ENCODE results near the gene MUC6.

The MUC6 gene

DNA sequence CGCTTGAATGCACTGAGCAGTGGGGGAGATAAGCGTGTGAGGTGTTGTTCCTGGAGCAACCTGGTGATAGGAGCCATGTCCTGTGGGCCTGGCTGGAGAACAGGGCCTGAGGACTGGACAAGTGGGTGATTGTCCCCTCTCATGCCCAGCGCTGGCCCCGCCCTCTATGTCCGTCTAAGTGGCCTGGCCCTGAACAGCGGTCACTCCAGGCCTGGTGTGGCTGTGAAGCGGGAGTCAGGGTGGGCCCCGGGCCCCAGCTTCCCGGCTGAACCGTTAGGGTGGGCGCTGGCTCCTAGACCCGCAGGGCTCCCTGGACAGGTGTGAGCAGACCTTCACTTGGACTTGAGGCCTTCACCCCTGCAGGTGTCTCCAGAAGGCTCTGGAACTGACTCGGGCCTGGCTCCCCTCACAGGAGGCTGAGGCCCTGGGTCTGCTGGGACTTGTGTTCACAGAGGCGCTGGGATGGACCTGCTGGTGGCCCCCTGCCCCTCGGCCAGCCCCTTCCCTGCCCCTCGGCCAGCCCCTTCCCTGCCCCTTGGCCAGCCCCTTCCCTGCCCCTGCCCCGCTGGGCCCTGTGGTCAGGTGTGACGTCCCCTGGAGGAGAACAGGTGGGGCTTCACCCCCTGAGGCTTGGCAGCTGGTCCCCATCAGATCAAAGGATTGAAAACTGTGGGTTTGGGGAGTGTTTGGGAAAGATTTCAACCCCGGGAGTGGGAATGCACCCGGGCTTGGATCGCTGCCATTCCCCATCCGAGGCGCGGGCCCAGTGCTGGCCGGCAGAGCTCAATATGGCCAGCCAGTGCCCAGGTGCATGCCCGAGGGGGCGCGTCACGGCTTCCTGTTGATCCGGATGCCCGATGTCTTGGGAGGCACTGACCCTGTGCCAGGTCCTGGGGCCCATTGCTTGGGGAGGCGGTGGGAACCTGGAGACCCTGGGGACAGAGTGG lies 3.2 kb upstream of the MUC6 start:
- Histone ChIP-seq H3K27me3 (replicated peaks in 2 of 5; ENCODE audit: control insufficient read depth in 4 of 5, insufficient read depth in 5 of 5, low read length in 4 of 5) (no peaks in the 10 kb centered on the region), H3K36me3 (ENCODE audit: control insufficient read depth in 4 of 4, insufficient read depth in 4 of 4, low read length in 3 of 4) (no peaks in the 10 kb centered on the region), H3K27ac (ENCODE audit: insufficient read depth in 1 of 2, low read depth in 1 of 2, low read length in 2 of 2, poor library complexity in 1 of 2, severe bottlenecking in 2 of 2) (no peak overlapping the region), H3K9me3 (ENCODE audit: control extremely low read depth in 1 of 5, control insufficient read depth in 4 of 5, insufficient read depth in 2 of 5, low read depth in 1 of 5, low read length in 4 of 5) (no peaks in the 10 kb centered on the region), H3K4me1 (ENCODE audit: control extremely low read depth in 1 of 4, control insufficient read depth in 4 of 4, insufficient read depth in 4 of 4, low read length in 3 of 4) (no peaks in the 10 kb centered on the region), H3K4me3 (ENCODE audit: control insufficient read depth in 1 of 7, extremely low read depth in 1 of 7, insufficient read depth in 4 of 7, low read depth in 2 of 7, low read length in 6 of 7) (no peak overlapping the region)
- 94% methylated on average over 29 of the region's 32 CpGs for WGBS (ENCODE audit: insufficient coverage)
- ChIA-PET CTCF (interaction anchor here (2.2 kb wide), 1 partner anchor 10 kb away, joined by 6 read pairs; no protein-coding TSS in a partner anchor), POLR2A (no interaction called here)
- no peak for DNase-seq

- WGBS (ENCODE audit: insufficient coverage), result 100% methylated on average over 10 of the region's 12 CpGs
- Histone ChIP-seq H3K4me3 (ENCODE audit: control insufficient read depth in 1 of 7, extremely low read depth in 1 of 7, insufficient read depth in 4 of 7, low read depth in 2 of 7, low read length in 6 of 7) (no peak overlapping the region), H3K27me3 (replicated peaks in 2 of 5; ENCODE audit: control insufficient read depth in 4 of 5, insufficient read depth in 5 of 5, low read length in 4 of 5) (no peaks in the 10 kb centered on the region), H3K27ac (ENCODE audit: insufficient read depth in 1 of 2, low read depth in 1 of 2, low read length in 2 of 2, poor library complexity in 1 of 2, severe bottlenecking in 2 of 2) (no peak overlapping the region), H3K4me1 (ENCODE audit: control extremely low read depth in 1 of 4, control insufficient read depth in 4 of 4, insufficient read depth in 4 of 4, low read length in 3 of 4) (no peaks in the 10 kb centered on the region), H3K9me3 (ENCODE audit: control extremely low read depth in 1 of 5, control insufficient read depth in 4 of 5, insufficient read depth in 2 of 5, low read depth in 1 of 5, low read length in 4 of 5) (no peaks in the 10 kb centered on the region), H3K36me3 (ENCODE audit: control insufficient read depth in 4 of 4, insufficient read depth in 4 of 4, low read length in 3 of 4) (no peaks in the 10 kb centered on the region)
- POLR2A ChIA-PET, result no interaction called here
- DNase-seq, result no peak
- CTCF ChIA-PET, result no interaction called here
Measured at GRCh38 chr11:1038921-1039320, 2.4 kb upstream of the MUC6 start.

DNA sequence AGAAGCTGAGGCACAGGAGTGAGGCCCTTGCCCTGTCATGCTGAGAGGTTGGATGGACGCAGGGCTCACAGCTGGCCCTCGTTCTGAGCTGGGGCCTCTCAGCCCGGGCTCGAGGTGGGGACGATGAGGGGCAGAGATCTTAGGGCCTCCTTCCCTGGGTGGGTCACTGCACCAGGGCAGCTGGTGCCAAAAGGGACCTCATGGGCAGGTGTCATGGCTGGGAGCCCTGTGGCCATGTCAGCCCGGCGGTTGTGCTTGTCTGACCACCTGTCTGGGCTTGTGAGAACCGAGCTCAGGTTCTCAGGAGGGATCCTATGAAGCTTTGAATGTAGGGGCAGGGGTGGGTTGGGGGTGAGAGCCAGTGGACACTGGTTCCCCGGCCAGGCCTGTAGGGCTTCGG lies 1.8 kb upstream of the MUC6 start:
- no peak overlapping the region for H3K27ac ChIP-seq (ENCODE audit: insufficient read depth in 1 of 2, low read depth in 1 of 2, low read length in 2 of 2, poor library complexity in 1 of 2, severe bottlenecking in 2 of 2)
- H3K27me3 ChIP-seq (replicated peaks in 2 of 5; ENCODE audit: control insufficient read depth in 4 of 5, insufficient read depth in 5 of 5, low read length in 4 of 5), result no peaks in the 10 kb centered on the region
- ChIA-PET CTCF (interaction anchor here (0.8 kb wide), 1 partner anchor 17 kb away, joined by 3 read pairs; no protein-coding TSS in a partner anchor), POLR2A (no interaction called here)
- H3K9me3 ChIP-seq (ENCODE audit: control extremely low read depth in 1 of 5, control insufficient read depth in 4 of 5, insufficient read depth in 2 of 5, low read depth in 1 of 5, low read length in 4 of 5), result no peaks in the 10 kb centered on the region
- 91% methylated on average over 9 of the region's 10 CpGs for WGBS (ENCODE audit: insufficient coverage)
- no peaks in the 10 kb centered on the region for H3K36me3 ChIP-seq (ENCODE audit: control insufficient read depth in 4 of 4, insufficient read depth in 4 of 4, low read length in 3 of 4)
- no peak overlapping the region for H3K4me3 ChIP-seq (ENCODE audit: control insufficient read depth in 1 of 7, extremely low read depth in 1 of 7, insufficient read depth in 4 of 7, low read depth in 2 of 7, low read length in 6 of 7)
- no peaks in the 10 kb centered on the region for H3K4me1 ChIP-seq (ENCODE audit: control extremely low read depth in 1 of 4, control insufficient read depth in 4 of 4, insufficient read depth in 4 of 4, low read length in 3 of 4)
- no peak for DNase-seq

- H3K4me3 ChIP-seq (ENCODE audit: control insufficient read depth in 1 of 7, extremely low read depth in 1 of 7, insufficient read depth in 4 of 7, low read depth in 2 of 7, low read length in 6 of 7), result no peak overlapping the region
- no peak for DNase-seq
- H3K27ac ChIP-seq (ENCODE audit: insufficient read depth in 1 of 2, low read depth in 1 of 2, low read length in 2 of 2, poor library complexity in 1 of 2, severe bottlenecking in 2 of 2), result no peak overlapping the region
- ChIA-PET POLR2A (no interaction called here), CTCF (interaction anchor here (0.8 kb wide), 1 partner anchor 18 kb away, joined by 3 read pairs; no protein-coding TSS in a partner anchor)
- H3K4me1 ChIP-seq (ENCODE audit: control extremely low read depth in 1 of 4, control insufficient read depth in 4 of 4, insufficient read depth in 4 of 4, low read length in 3 of 4), result no peaks in the 10 kb centered on the region
- WGBS (ENCODE audit: insufficient coverage), result 87% methylated on average over 26 of the region's 26 CpGs
- no peaks in the 10 kb centered on the region for H3K9me3 ChIP-seq (ENCODE audit: control extremely low read depth in 1 of 5, control insufficient read depth in 4 of 5, insufficient read depth in 2 of 5, low read depth in 1 of 5, low read length in 4 of 5)
- H3K36me3 ChIP-seq (ENCODE audit: control insufficient read depth in 4 of 4, insufficient read depth in 4 of 4, low read length in 3 of 4), result no peaks in the 10 kb centered on the region
- H3K27me3 ChIP-seq (replicated peaks in 2 of 5; ENCODE audit: control insufficient read depth in 4 of 5, insufficient read depth in 5 of 5, low read length in 4 of 5), result no peaks in the 10 kb centered on the region
Measured at GRCh38 chr11:1037506-1038055, 1.1 kb upstream of the MUC6 start.

DNA sequence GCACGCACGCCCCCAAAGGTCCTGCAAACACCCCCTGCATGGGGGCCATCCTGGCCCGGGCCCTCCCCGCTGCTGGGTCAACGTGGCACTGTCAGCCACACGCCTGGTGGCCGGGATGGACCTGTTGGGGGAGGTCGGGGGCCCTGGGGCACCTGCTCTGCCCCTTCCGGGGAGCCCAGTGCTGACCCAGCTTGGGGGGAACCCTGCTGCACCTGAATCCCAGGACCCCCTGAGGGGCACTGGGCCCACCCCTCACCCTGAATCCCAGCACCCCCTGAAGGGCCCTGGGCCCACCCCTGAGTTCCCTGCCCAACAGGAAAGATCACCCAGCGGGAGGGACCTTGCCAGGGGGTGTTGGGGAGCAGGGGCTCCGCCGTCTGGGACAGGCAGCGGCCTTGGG lies 413 bp upstream of the MUC6 start:
- Histone ChIP-seq H3K4me1 (ENCODE audit: control extremely low read depth in 1 of 4, control insufficient read depth in 4 of 4, insufficient read depth in 4 of 4, low read length in 3 of 4) (no peaks in the 10 kb centered on the region), H3K27me3 (replicated peaks in 2 of 5; ENCODE audit: control insufficient read depth in 4 of 5, insufficient read depth in 5 of 5, low read length in 4 of 5) (no peaks in the 10 kb centered on the region)
- no peak for DNase-seq

DNA sequence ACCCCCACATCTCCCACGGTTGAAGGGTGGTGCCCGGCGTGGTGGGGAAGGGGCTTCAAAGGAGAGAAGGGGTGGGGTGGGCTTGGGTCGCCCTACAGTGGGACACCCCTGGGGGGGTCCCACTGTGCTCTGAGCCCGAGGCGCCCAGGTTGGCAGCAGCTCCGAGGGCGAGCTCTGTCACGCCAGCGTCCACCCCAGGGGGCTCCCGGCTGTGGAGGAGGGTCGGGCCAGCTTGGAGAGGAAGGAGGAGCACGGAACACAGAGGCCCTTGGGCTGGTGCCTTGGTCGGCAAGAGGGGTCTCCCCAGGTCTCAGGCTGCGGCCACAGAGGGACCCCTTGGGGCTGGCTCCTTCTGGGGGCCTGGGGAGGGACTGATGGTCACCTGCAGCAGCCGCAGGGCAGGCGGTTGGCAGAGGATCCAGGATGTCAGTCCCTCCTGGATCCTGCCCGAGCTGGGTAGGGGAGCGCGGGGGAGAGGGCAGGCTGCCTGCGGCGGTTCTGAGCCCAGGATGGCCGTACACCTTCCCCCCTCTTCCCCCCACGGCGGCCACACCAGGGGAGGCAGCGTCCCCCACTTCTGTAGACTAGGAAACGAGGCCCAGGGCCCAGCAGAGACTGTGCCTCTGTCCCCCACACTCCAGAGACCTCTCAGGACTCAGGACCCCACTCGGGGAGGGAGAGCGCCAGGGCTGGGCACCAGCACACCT lies 788 bp downstream of the MUC6 start:
- Histone ChIP-seq H3K9me3 (ENCODE audit: control extremely low read depth in 1 of 5, control insufficient read depth in 4 of 5, insufficient read depth in 2 of 5, low read depth in 1 of 5, low read length in 4 of 5) (no peaks in the 10 kb centered on the region), H3K27me3 (replicated peaks in 2 of 5; ENCODE audit: control insufficient read depth in 4 of 5, insufficient read depth in 5 of 5, low read length in 4 of 5) (no peaks in the 10 kb centered on the region), H3K4me3 (ENCODE audit: control insufficient read depth in 1 of 7, extremely low read depth in 1 of 7, insufficient read depth in 4 of 7, low read depth in 2 of 7, low read length in 6 of 7) (no peak overlapping the region), H3K36me3 (ENCODE audit: control insufficient read depth in 4 of 4, insufficient read depth in 4 of 4, low read length in 3 of 4) (no peaks in the 10 kb centered on the region), H3K27ac (ENCODE audit: insufficient read depth in 1 of 2, low read depth in 1 of 2, low read length in 2 of 2, poor library complexity in 1 of 2, severe bottlenecking in 2 of 2) (no peak overlapping the region), H3K4me1 (ENCODE audit: control extremely low read depth in 1 of 4, control insufficient read depth in 4 of 4, insufficient read depth in 4 of 4, low read length in 3 of 4) (no peaks in the 10 kb centered on the region)
- no peak for DNase-seq
- ChIA-PET POLR2A (no interaction called here), CTCF (no interaction called here)
- WGBS (ENCODE audit: insufficient coverage), result 95% methylated on average over 19 of the region's 29 CpGs

More for the DNA sequence above, 413 bp upstream of the MUC6 start:
- Histone ChIP-seq H3K9me3 (ENCODE audit: control extremely low read depth in 1 of 5, control insufficient read depth in 4 of 5, insufficient read depth in 2 of 5, low read depth in 1 of 5, low read length in 4 of 5) (no peaks in the 10 kb centered on the region), H3K27ac (ENCODE audit: insufficient read depth in 1 of 2, low read depth in 1 of 2, low read length in 2 of 2, poor library complexity in 1 of 2, severe bottlenecking in 2 of 2) (no peak overlapping the region), H3K36me3 (ENCODE audit: control insufficient read depth in 4 of 4, insufficient read depth in 4 of 4, low read length in 3 of 4) (no peaks in the 10 kb centered on the region), H3K4me3 (ENCODE audit: control insufficient read depth in 1 of 7, extremely low read depth in 1 of 7, insufficient read depth in 4 of 7, low read depth in 2 of 7, low read length in 6 of 7) (no peak overlapping the region)
- ChIA-PET CTCF (no interaction called here), POLR2A (no interaction called here)
- 74% methylated on average over 10 of the region's 13 CpGs for WGBS (ENCODE audit: insufficient coverage)

Measured in common myeloid progenitor, CD34-positive (primary cell).